HepG2 (cell line): ENCODE measurements around the gene NDRG2. TPM values are rescaled to one million over a fixed set of nuclear protein-coding genes. Genes with fewer than 3 reads are reported as not detected.
A peak's percentile ranks its signal among the peaks of the same experiment; 100 is the strongest.

ENCODE experiments used
- ATRX ChIP-seq: sonication (generic); formaldehyde crosslinking; IDR thresholded peaks from 2 replicates; pipeline ENCODE4 v1.4.0; 2020; ENCODE audit warnings: missing genetic modification reagents, borderline replicate concordance
- GLI4 ChIP-seq: sonication (generic); formaldehyde crosslinking; IDR thresholded peaks from 2 replicates; pipeline ENCODE4 v1.5.1; 2020; ENCODE audit warnings: missing genetic modification reagents, mild to moderate bottlenecking, moderate library complexity, borderline replicate concordance
- KDM3A ChIP-seq: IDR thresholded peaks from 2 replicates; pipeline ENCODE4 v1.6.1; 2018; ENCODE audit warnings: low read depth, missing compliant biosample characterization
- KLF9 ChIP-seq: IDR thresholded peaks from 2 replicates; pipeline ENCODE4 v1.6.1; 2016; ENCODE audit warnings: low read depth
- MEIS2 ChIP-seq: sonication (generic); formaldehyde crosslinking; IDR thresholded peaks from 2 replicates; pipeline ENCODE4 v1.9.0; 2021; ENCODE audit warnings: mild to moderate bottlenecking, missing genetic modification reagents
- MZF1 ChIP-seq: sonication (generic); formaldehyde crosslinking; IDR thresholded peaks from 2 replicates; pipeline ENCODE4 v1.8.1; 2023; ENCODE audit warnings: mild to moderate bottlenecking, missing genetic modification reagents, borderline replicate concordance
- RNF2 ChIP-seq: fragments of 450-650 bp; conservative IDR thresholded peaks from 2 replicates; pipeline ENCODE4 v1.6.1; 2016; ENCODE audit warnings: low read depth
- SPEN ChIP-seq: sonication (generic); formaldehyde crosslinking; IDR thresholded peaks from 2 replicates; pipeline ENCODE4 v1.5.1; 2020; ENCODE audit warnings: low read depth, mild to moderate bottlenecking, missing genetic modification reagents
- ZBTB26 ChIP-seq: IDR thresholded peaks from 2 replicates; pipeline ENCODE4 v1.6.1; 2016; ENCODE audit warnings: missing compliant biosample characterization, missing genetic modification reagents, borderline replicate concordance
- ZC3H4 ChIP-seq: sonication (generic); formaldehyde crosslinking; IDR thresholded peaks from 2 replicates; pipeline ENCODE4 v1.4.0; 2020; ENCODE audit warnings: missing genetic modification reagents, borderline replicate concordance
- ZFY ChIP-seq: sonication (generic); formaldehyde crosslinking; IDR thresholded peaks from 2 replicates; pipeline ENCODE4 v1.4.0; 2020; ENCODE audit warnings: missing genetic modification reagents
- ZKSCAN8 ChIP-seq: IDR thresholded peaks from 2 replicates; pipeline ENCODE4 v1.6.1; 2016; ENCODE audit warnings: borderline replicate concordance, missing genetic modification reagents, missing compliant biosample characterization
- ZNF296 ChIP-seq: sonication (generic); formaldehyde crosslinking; conservative IDR thresholded peaks from 2 replicates; pipeline ENCODE4 v1.5.0; 2020; ENCODE audit warnings: mild to moderate bottlenecking, missing genetic modification reagents
- ZNF33A ChIP-seq: sonication (generic); formaldehyde crosslinking; IDR thresholded peaks from 2 replicates; pipeline ENCODE4 v1.5.1; 2020; ENCODE audit warnings: missing genetic modification reagents, mild to moderate bottlenecking, moderate library complexity, borderline replicate concordance
- ZSCAN21 ChIP-seq: sonication (generic); formaldehyde crosslinking; IDR thresholded peaks from 2 replicates; pipeline ENCODE4 v1.8.0; 2022; ENCODE audit warnings: mild to moderate bottlenecking, missing genetic modification reagents, moderate library complexity, borderline replicate concordance
- ZSCAN30 ChIP-seq: sonication (generic); formaldehyde crosslinking; IDR thresholded peaks from 2 replicates; pipeline ENCODE4 v1.5.0; 2020; ENCODE audit warnings: mild to moderate bottlenecking, missing genetic modification reagents
- polyA plus RNA-seq, 8 experiments: library from polyadenylated mRNA; depleted of rRNA in 3 of 8; stranded (reverse) in 7 of 8; unstranded in 1 of 8; fragments of >200 nt; fragmentation: Illumina TruSeq in 4 of 8; extraction: Trizol in 4 of 8; gene quantifications; 2 replicates each; pipeline versions ENCODE4 v1.2.1 to v1.2.3, GENCODE V29; 2011 to 2016; ENCODE audit warnings: low read depth in 4 of 8, missing spikeins in 1 of 8, mixed read lengths in 1 of 8; ENCODE audit not compliant: insufficient read depth in 1 of 8
- total RNA-seq, 5 experiments: library from RNA; depleted of rRNA; stranded (reverse); fragments of >200 nt; fragmentation: Illumina TruSeq; extraction: Trizol; gene quantifications; 2 replicates each; pipeline ENCODE4 v1.2.3, GENCODE V29; 2016; ENCODE audit warnings: low read depth in 1 of 5
- TF ChIP-seq, protein P1 (sequence below): sonication (generic); formaldehyde crosslinking; IDR thresholded peaks from 2 replicates; pipeline ENCODE4 v1.4.0; 2020; ENCODE audit warnings: low read depth, mild to moderate bottlenecking, missing genetic modification reagents
- TF ChIP-seq, protein P2 (sequence below): sonication (generic); formaldehyde crosslinking; IDR thresholded peaks from 2 replicates; pipeline ENCODE4 v1.4.0; 2020; ENCODE audit warnings: mild to moderate bottlenecking, missing genetic modification reagents, borderline replicate concordance

The NDRG2 gene
- total and polyA plus RNA-seq, 2 of the 13 experiments (the other 11 are each of a cell fraction or from before 2014, with no cell fraction given), result 27.2 to 189 TPM

DNA sequence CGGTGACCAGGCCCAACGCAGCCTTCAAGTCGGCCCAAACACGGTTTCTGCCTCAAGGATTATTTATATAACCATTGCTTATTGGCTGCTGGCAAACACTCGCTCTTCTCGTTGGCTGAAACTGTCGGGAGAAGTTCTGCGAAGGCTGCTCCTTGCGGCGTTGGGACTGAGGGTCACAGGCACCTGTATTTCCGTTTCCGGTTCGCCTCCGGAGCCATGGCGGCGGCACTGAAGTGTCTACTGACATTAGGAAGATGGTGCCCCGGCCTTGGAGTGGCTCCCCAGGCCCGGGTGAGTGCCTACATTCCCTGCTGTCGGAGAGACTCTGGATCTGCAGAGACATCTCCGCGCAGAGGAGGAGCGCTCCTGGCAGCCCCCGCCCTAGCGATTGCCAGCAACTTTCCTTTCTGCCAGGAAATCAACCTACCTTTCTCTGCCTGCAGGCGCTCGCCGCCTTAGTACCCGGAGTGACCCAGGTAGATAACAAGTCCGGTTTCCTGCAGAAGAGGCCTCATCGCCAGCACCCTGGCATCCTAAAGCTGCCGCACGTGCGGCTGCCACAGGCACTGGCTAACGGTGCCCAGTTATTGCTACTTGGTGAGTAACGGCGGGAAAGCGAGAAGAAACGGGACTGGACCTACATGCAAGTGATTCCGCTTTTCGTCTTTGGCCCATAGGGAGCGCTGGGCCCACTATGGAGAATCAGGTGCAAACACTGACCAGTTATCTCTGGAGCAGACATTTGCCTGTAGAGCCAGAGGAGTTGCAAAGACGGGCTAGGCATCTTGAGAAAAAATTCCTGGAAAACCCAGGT lies 34.9 kb downstream of the NDRG2 start, which contains the start of gene METTL17 (continued):
- TF ChIP-seq ZSCAN30 (CRISPR knock-in tag) (no peak), GLI4 (no peak), ZBTB26 (peak; percentile 35; the same call in 1 of the 2 replicates), ATRX (CRISPR knock-in tag) (no peak), ZC3H4 (CRISPR knock-in tag) (no peak), ZSCAN21 (CRISPR knock-in tag) (peak; percentile 89), ZFY (CRISPR knock-in tag) (peak; percentile 97), KDM3A (CRISPR knock-in tag) (0 out of 2 replicates have a peak, but pooled peaks have one; percentile 52), ZNF33A (CRISPR knock-in tag) (no peak), MZF1 (no peak), ZNF296 (CRISPR knock-in tag) (no peak), ZKSCAN8 (CRISPR knock-in tag) (no peak), MEIS2 (CRISPR knock-in tag) (no peak; the same call in none of the 2 replicates), KLF9 (CRISPR knock-in tag) (no peak), SPEN (peak; percentile 85), RNF2 (0 out of 2 replicates have a peak, but pooled peaks have one; percentile 32)
- TF ChIP-seq, protein P1, sequence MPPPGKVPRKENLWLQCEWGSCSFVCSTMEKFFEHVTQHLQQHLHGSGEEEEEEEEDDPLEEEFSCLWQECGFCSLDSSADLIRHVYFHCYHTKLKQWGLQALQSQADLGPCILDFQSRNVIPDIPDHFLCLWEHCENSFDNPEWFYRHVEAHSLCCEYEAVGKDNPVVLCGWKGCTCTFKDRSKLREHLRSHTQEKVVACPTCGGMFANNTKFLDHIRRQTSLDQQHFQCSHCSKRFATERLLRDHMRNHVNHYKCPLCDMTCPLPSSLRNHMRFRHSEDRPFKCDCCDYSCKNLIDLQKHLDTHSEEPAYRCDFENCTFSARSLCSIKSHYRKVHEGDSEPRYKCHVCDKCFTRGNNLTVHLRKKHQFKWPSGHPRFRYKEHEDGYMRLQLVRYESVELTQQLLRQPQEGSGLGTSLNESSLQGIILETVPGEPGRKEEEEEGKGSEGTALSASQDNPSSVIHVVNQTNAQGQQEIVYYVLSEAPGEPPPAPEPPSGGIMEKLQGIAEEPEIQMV (CRISPR knock-in tag), result peak; percentile 78; the same call in 1 of the 2 replicates
- TF ChIP-seq, protein P2, sequence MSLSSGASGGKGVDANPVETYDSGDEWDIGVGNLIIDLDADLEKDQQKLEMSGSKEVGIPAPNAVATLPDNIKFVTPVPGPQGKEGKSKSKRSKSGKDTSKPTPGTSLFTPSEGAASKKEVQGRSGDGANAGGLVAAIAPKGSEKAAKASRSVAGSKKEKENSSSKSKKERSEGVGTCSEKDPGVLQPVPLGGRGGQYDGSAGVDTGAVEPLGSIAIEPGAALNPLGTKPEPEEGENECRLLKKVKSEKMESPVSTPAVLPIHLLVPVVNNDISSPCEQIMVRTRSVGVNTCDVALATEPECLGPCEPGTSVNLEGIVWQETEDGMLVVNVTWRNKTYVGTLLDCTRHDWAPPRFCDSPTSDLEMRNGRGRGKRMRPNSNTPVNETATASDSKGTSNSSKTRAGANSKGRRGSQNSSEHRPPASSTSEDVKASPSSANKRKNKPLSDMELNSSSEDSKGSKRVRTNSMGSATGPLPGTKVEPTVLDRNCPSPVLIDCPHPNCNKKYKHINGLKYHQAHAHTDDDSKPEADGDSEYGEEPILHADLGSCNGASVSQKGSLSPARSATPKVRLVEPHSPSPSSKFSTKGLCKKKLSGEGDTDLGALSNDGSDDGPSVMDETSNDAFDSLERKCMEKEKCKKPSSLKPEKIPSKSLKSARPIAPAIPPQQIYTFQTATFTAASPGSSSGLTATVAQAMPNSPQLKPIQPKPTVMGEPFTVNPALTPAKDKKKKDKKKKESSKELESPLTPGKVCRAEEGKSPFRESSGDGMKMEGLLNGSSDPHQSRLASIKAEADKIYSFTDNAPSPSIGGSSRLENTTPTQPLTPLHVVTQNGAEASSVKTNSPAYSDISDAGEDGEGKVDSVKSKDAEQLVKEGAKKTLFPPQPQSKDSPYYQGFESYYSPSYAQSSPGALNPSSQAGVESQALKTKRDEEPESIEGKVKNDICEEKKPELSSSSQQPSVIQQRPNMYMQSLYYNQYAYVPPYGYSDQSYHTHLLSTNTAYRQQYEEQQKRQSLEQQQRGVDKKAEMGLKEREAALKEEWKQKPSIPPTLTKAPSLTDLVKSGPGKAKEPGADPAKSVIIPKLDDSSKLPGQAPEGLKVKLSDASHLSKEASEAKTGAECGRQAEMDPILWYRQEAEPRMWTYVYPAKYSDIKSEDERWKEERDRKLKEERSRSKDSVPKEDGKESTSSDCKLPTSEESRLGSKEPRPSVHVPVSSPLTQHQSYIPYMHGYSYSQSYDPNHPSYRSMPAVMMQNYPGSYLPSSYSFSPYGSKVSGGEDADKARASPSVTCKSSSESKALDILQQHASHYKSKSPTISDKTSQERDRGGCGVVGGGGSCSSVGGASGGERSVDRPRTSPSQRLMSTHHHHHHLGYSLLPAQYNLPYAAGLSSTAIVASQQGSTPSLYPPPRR, result 0 out of 2 replicates have a peak, but pooled peaks have one; percentile 32
